IMR-90 (cell line): ENCODE measurements around the gene PPP2R1B. TPM values are rescaled to one million over a fixed set of nuclear protein-coding genes. Genes with fewer than 3 reads are reported as not detected.

Experiments used
- ATAC-seq: fragments of 200-7000 bp; cut with Tn5 transposase; 2 replicates; pipeline ENCODE4 v1.9.1; 2020; ENCODE audit warnings: low read depth, mild to moderate bottlenecking, moderate library complexity
- BruUV-seq: library from RNA; stranded (reverse); fragments of 400-500 nt; replicated peaks from 2 replicates; lab custom pipeline; 2021; lab: Mats Ljungman, UMichigan
- CTCF ChIA-PET: fragments of 300-600 bp; formaldehyde crosslinking; extraction: SDS; loops from one replicate; lab custom pipeline; 2021; ENCODE audit warnings: antibody characterized with exemption; lab: Yijun Ruan, JAX
- POLR2A ChIA-PET: fragments of 300-600 bp; sonication (Branson Sonifier 250); formaldehyde crosslinking; loops from one replicate; lab custom pipeline; 2022; ENCODE audit warnings: antibody characterized with exemption; ENCODE audit not compliant: unreplicated experiment; lab: Charles Lee
- DNase-seq: peaks from one replicate; pipeline ENCODE4 v3.0.0; 2013
- H2AFZ ChIP-seq: replicated peaks from 2 replicates; pipeline ENCODE3; 2013; ENCODE audit warnings: low read length, mild to moderate bottlenecking; ENCODE audit not compliant: poor library complexity
- H2AK5ac ChIP-seq: 2 replicates; pipeline ENCODE4 v1.6.1; 2013; ENCODE audit warnings: low read depth, low read length, inconsistent platforms
- H2AK9ac ChIP-seq: replicated peaks from 2 replicates; pipeline ENCODE3; 2013; ENCODE audit warnings: mild to moderate bottlenecking, low read depth, low read length, moderate library complexity; ENCODE audit not compliant: poor library complexity
- H2BK120ac ChIP-seq: 2 replicates; pipeline ENCODE4 v1.6.1; 2013; ENCODE audit warnings: low read depth, low read length, inconsistent platforms
- H2BK15ac ChIP-seq: 3 replicates; pipeline ENCODE4 v1.6.1; 2013; ENCODE audit warnings: low read depth, low read length, inconsistent platforms
- H2BK20ac ChIP-seq: 2 replicates; pipeline ENCODE4 v1.6.1; 2013; ENCODE audit warnings: low read depth, mild to moderate bottlenecking, inconsistent platforms, low read length, moderate library complexity
- H2BK5ac ChIP-seq: 2 replicates; pipeline ENCODE4 v1.6.1; 2013; ENCODE audit warnings: mild to moderate bottlenecking, low read depth, low read length, inconsistent platforms; ENCODE audit not compliant: poor library complexity, severe bottlenecking
- H3K14ac ChIP-seq: replicated peaks from 2 replicates; pipeline ENCODE4 v1.6.1; 2013; ENCODE audit warnings: low read depth, low read length, inconsistent platforms
- H3K18ac ChIP-seq: 2 replicates; pipeline ENCODE4 v1.6.1; 2013; ENCODE audit warnings: low read depth, low read length, control low read depth
- H3K23ac ChIP-seq: 2 replicates; pipeline ENCODE4 v1.6.1; 2013; ENCODE audit warnings: low read depth, low read length, inconsistent platforms
- H3K27ac ChIP-seq: 2 replicates; pipeline ENCODE4 v1.5.1; 2013; ENCODE audit warnings: mild to moderate bottlenecking, control low read depth, low read length; ENCODE audit not compliant: insufficient read depth
- H3K27me3 ChIP-seq: 2 replicates; pipeline ENCODE4 v1.6.1; 2013; ENCODE audit warnings: low read length; ENCODE audit not compliant: control insufficient read depth, insufficient read depth
- H3K36me3 ChIP-seq: 2 replicates; pipeline ENCODE4 v1.6.1; 2013; ENCODE audit warnings: low read length, mixed read lengths; ENCODE audit not compliant: control insufficient read depth, insufficient read depth
- H3K4ac ChIP-seq: 2 replicates; pipeline ENCODE4 v1.6.1; 2013; ENCODE audit warnings: low read depth, low read length, inconsistent platforms
- H3K4me1 ChIP-seq: 2 replicates; pipeline ENCODE4 v1.6.1; 2013; ENCODE audit warnings: low read length, mixed read lengths; ENCODE audit not compliant: control insufficient read depth, insufficient read depth
- H3K4me2 ChIP-seq: 2 replicates; pipeline ENCODE4 v1.6.1; 2013; ENCODE audit warnings: low read depth, mild to moderate bottlenecking, control low read depth, low read length, moderate library complexity
- H3K4me3 ChIP-seq: 2 replicates; pipeline ENCODE4 v1.5.1; 2013; ENCODE audit warnings: low read depth, mild to moderate bottlenecking, control low read depth, low read length, moderate library complexity; ENCODE audit not compliant: insufficient read depth
- H3K56ac ChIP-seq: 2 replicates; pipeline ENCODE4 v1.6.1; 2013; ENCODE audit warnings: low read length, inconsistent platforms; ENCODE audit not compliant: insufficient read depth; ENCODE audit errors: extremely low read depth
- H3K79me1 ChIP-seq, 2 experiments: 2 replicates each; pipeline ENCODE4 v1.6.1; 2013; ENCODE audit warnings: low read length in 2 of 2, inconsistent platforms in 1 of 2, low read depth in 1 of 2
- H3K9ac ChIP-seq: 2 replicates; pipeline ENCODE4 v1.6.1; 2013; ENCODE audit warnings: low read depth, low read length, control low read depth
- H3K9me1 ChIP-seq: 2 replicates; pipeline ENCODE4 v1.6.1; 2013; ENCODE audit warnings: low read length, inconsistent platforms; ENCODE audit not compliant: insufficient read depth
- H3K9me3 ChIP-seq: 2 replicates; pipeline ENCODE4 v1.6.1; 2013; ENCODE audit warnings: low read length; ENCODE audit not compliant: control insufficient read depth, insufficient read depth
- H4K20me1 ChIP-seq: 2 replicates; pipeline ENCODE4 v1.6.1; 2013; ENCODE audit warnings: low read length, inconsistent platforms; ENCODE audit not compliant: insufficient read depth
- H4K5ac ChIP-seq: 2 replicates; pipeline ENCODE4 v1.6.1; 2013; ENCODE audit warnings: mild to moderate bottlenecking, low read depth, low read length, control low read depth
- H4K8ac ChIP-seq, 2 experiments: 2 replicates each; pipeline ENCODE4 v1.6.1; 2013; ENCODE audit warnings: low read depth in 2 of 2, low read length in 2 of 2, control low read depth in 1 of 2, inconsistent platforms in 1 of 2
- H4K91ac ChIP-seq: 2 replicates; pipeline ENCODE4 v1.6.1; 2013; ENCODE audit warnings: low read depth, low read length, inconsistent platforms; ENCODE audit not compliant: insufficient read depth
- BHLHE40 ChIP-seq: fragments of 150-350 bp; IDR thresholded peaks from 2 replicates; pipeline ENCODE4 v1.6.1; 2016; ENCODE audit warnings: mild to moderate bottlenecking, low read depth, low read length
- CEBPB ChIP-seq: IDR thresholded peaks from 2 replicates; pipeline ENCODE4 v1.6.1; 2012; ENCODE audit warnings: low read depth, low read length, improper control_type of control experiment
- MAZ ChIP-seq: IDR thresholded peaks from 2 replicates; pipeline ENCODE4 v1.6.1; 2012; ENCODE audit warnings: low read depth, mild to moderate bottlenecking, low read length, improper control_type of control experiment, moderate library complexity, borderline replicate concordance
- RAD21 ChIP-seq: IDR thresholded peaks from 2 replicates; pipeline ENCODE4 v1.6.1; 2012; ENCODE audit warnings: low read length, improper control_type of control experiment
- SMC3 ChIP-seq: fragments of 150-350 bp; IDR thresholded peaks from 2 replicates; pipeline ENCODE4 v1.6.1; 2016; ENCODE audit warnings: low read depth, mild to moderate bottlenecking, antibody characterized with exemption, low read length, moderate library complexity
- WGBS, 2 experiments: methylation state at CpG; one replicate each; pipeline versions ENCODE4 v1.1.5 to v1.1.7; 2013; ENCODE audit warnings: missing lambda C conversion rate in 2 of 2; ENCODE audit not compliant: insufficient read length in 1 of 2; ENCODE audit errors: extremely low coverage in 2 of 2; 5-methylcytosine and 5-hydroxymethylcytosine counted together
- dilution Hi-C: fragments of 300-500 bp; cut with HindIII; formaldehyde crosslinking; loops from one replicate; pipeline ENCODE4 v1.14.3; 2018; ENCODE audit warnings: low sequenced_read_pairs; ENCODE audit not compliant: unreplicated experiment
- in situ Hi-C: fragments of 300-500 bp; cut with MboI; formaldehyde crosslinking; loops from 3 replicates; pipeline ENCODE4 v1.14.3; 2019; ENCODE audit warnings: low sequenced_read_pairs, inconsistent platforms, mixed read lengths
- intact Hi-C: fragments of 100-400 bp; cut with micrococcal nuclease; formaldehyde crosslinking; loops from 2 replicates; pipeline ENCODE4 v1.10.0; 2022
- polyA plus RNA-seq, 3 experiments: library from polyadenylated mRNA; depleted of rRNA; stranded (reverse); fragments of >200 nt; gene quantifications; 2 replicates each; pipeline ENCODE4 v1.2.3, GENCODE V29; 2012; ENCODE audit warnings: low replicate concordance in 1 of 3
- total RNA-seq: library from RNA; depleted of rRNA; stranded (reverse); fragments of >200 nt; gene quantifications from 2 replicates; pipeline ENCODE4 v1.2.3, GENCODE V29; 2012
- TF ChIP-seq, protein P1 (sequence below): fragments of 150-350 bp; IDR thresholded peaks from 2 replicates; pipeline ENCODE4 v1.6.1; 2016; ENCODE audit warnings: low read depth, mild to moderate bottlenecking, low read length, moderate library complexity, borderline replicate concordance

The PPP2R1B gene
- total and polyA plus RNA-seq, 2 of the 4 experiments (the other 2 are of a cell fraction) = 23.0 to 62.9 TPM

DNA sequence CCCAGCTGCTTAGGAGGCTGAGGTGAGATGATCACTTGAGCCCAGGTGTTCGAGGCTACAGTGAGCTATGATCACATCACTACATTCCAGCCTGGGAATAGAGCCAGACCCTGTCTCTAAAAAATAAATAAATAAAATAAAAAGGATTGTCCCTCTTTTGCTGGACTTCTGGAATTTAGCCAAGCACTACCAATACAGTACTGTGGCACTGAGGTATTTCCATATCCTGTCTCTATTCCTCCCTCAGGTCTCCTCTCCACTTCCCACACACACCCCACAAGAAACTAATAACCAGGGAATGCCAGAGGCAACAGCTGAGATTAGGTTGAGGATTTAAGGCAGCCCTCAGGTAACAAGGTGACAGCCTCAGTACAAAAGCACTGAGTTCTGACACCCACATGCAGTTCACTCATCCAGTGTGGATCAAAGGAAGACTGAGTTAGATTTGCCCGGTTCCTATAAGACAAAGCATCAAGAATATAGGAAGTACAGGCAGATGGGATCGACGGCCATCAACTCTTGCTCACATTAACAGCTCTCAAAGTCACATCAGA, 4.5 kb upstream of the PPP2R1B start:
- H2BK5ac ChIP-seq = no peak overlapping the region
- H2AK9ac ChIP-seq = no peak overlapping the region
- no peak overlapping the region for H3K4me2 ChIP-seq
- no peak overlapping the region for H2BK15ac ChIP-seq
- no peak overlapping the region for H3K56ac ChIP-seq
- H3K9me1 ChIP-seq = peaks cover 3% of the 10 kb centered on the region; the same call in 1 of the 2 replicates
- H2BK120ac ChIP-seq = no peak overlapping the region
- BruUV-seq = no TSS peak
- no peak overlapping the region for H2AFZ ChIP-seq
- ChIA-PET CTCF (interaction anchor here (0.6 kb wide), 2 partner anchors 29 to 33 kb away, joined by 3 to 4 read pairs; no protein-coding TSS in a partner anchor), POLR2A (no interaction called here)
- H3K9ac ChIP-seq = no peak overlapping the region
- H3K27me3 ChIP-seq = no peaks in the 10 kb centered on the region
- DNase-seq = no peak
- no peak overlapping the region for H3K4me3 ChIP-seq
- no peaks in the 10 kb centered on the region; the same call in 1 of the 2 replicates for H4K20me1 ChIP-seq
- H2BK20ac ChIP-seq = no peak overlapping the region
- WGBS, 2 experiments = no CpG with 5 or more reads among the region's 4 CpGs
- H3K79me1 ChIP-seq = peaks cover 0 to 4% of the 10 kb centered on the region in 2 experiments; a peak in 1 of 4 replicates
- no peak overlapping the region for H3K23ac ChIP-seq
- no peaks in the 10 kb centered on the region for H3K9me3 ChIP-seq
- H3K27ac ChIP-seq = no peak overlapping the region
- H4K5ac ChIP-seq = no peak overlapping the region
- no peak overlapping the region for H2AK5ac ChIP-seq
- no peak overlapping the region for H3K14ac ChIP-seq
- no peak overlapping the region for H4K91ac ChIP-seq
- peaks cover 6% of the 10 kb centered on the region for H3K4me1 ChIP-seq
- no peak overlapping the region for H3K18ac ChIP-seq
- in situ Hi-C loops = loop anchor here (10.0 kb wide), 2 partner anchors 316 to 486 kb away; no protein-coding TSS in a partner anchor
- H3K4ac ChIP-seq = no peak overlapping the region
- H4K8ac ChIP-seq = no peak overlapping the region
- dilution Hi-C loops = no loop called here
- H3K36me3 ChIP-seq = no peaks in the 10 kb centered on the region
- ATAC-seq = no peak
- no peak for TF ChIP-seq MAZ
- no peak for TF ChIP-seq SMC3
- no peak for TF ChIP-seq BHLHE40
- TF ChIP-seq RAD21 = no peak
- no peak for TF ChIP-seq CEBPB
- TF ChIP-seq, protein P1, sequence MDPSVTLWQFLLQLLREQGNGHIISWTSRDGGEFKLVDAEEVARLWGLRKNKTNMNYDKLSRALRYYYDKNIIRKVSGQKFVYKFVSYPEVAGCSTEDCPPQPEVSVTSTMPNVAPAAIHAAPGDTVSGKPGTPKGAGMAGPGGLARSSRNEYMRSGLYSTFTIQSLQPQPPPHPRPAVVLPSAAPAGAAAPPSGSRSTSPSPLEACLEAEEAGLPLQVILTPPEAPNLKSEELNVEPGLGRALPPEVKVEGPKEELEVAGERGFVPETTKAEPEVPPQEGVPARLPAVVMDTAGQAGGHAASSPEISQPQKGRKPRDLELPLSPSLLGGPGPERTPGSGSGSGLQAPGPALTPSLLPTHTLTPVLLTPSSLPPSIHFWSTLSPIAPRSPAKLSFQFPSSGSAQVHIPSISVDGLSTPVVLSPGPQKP = no peak
- intact Hi-C loops = no loop called here
